Endodermal cell (in vitro differentiated cells): ENCODE data around the gene WDR47. TPM values are rescaled to one million over a fixed set of nuclear protein-coding genes. Genes with fewer than 3 reads are reported as not detected.

ENCODE experiments used
- DNase-seq: peaks from one replicate; pipeline ENCODE4 v3.0.0-alpha.2; 2017
- H3K27ac ChIP-seq: 2 replicates; pipeline ENCODE4 v1.5.1; 2013; ENCODE audit warnings: mild to moderate bottlenecking, low read depth, low read length, moderate library complexity
- H3K27me3 ChIP-seq: 2 replicates; pipeline ENCODE4 v1.6.1; 2013; ENCODE audit warnings: mild to moderate bottlenecking, low read length, moderate library complexity; ENCODE audit not compliant: insufficient read depth, control insufficient read depth, poor library complexity, severe bottlenecking
- H3K36me3 ChIP-seq: 2 replicates; pipeline ENCODE4 v1.7.0; 2013; ENCODE audit warnings: mild to moderate bottlenecking, low read length, moderate library complexity; ENCODE audit not compliant: control insufficient read depth, insufficient read depth
- H3K4me1 ChIP-seq: one replicate; pipeline ENCODE4 v1.7.0; 2013; ENCODE audit warnings: low read length; ENCODE audit not compliant: control insufficient read depth, insufficient read depth
- H3K4me3 ChIP-seq: 2 replicates; pipeline ENCODE4 v1.5.1; 2013; ENCODE audit warnings: mild to moderate bottlenecking, low read length, moderate library complexity
- H3K9ac ChIP-seq: 2 replicates; pipeline ENCODE4 v1.6.1; 2013; ENCODE audit warnings: mild to moderate bottlenecking, low read length, moderate library complexity; ENCODE audit not compliant: poor library complexity, severe bottlenecking; ENCODE audit errors: extremely low read depth
- H3K9me3 ChIP-seq: 2 replicates; pipeline ENCODE4 v1.6.1; 2013; ENCODE audit warnings: mild to moderate bottlenecking, low read length, moderate library complexity; ENCODE audit not compliant: control insufficient read depth
- H3K27ac Mint-ChIP-seq: 2 replicates; pipeline ENCODE4 v1.8.0; 2020; ENCODE audit warnings: mixed read lengths
- H3K27me3 Mint-ChIP-seq: 2 replicates; pipeline ENCODE4 v1.8.0; 2021; ENCODE audit warnings: mild to moderate bottlenecking, mixed read lengths; ENCODE audit not compliant: insufficient read depth
- H3K36me3 Mint-ChIP-seq: 2 replicates; pipeline ENCODE4 v1.8.0; 2020; ENCODE audit warnings: low read depth, mixed read lengths
- H3K4me1 Mint-ChIP-seq: 2 replicates; pipeline ENCODE4 v1.8.0; 2020; ENCODE audit warnings: mixed read lengths
- H3K4me3 Mint-ChIP-seq: 2 replicates; pipeline ENCODE4 v1.8.0; 2020; ENCODE audit warnings: mild to moderate bottlenecking, moderate library complexity, mixed read lengths
- H3K9me3 Mint-ChIP-seq: 2 replicates; pipeline ENCODE4 v1.8.0; 2020; ENCODE audit warnings: mild to moderate bottlenecking, mixed read lengths
- CTCF ChIP-seq: fragments of 200-600 bp; sonication (generic); conservative IDR thresholded peaks from 2 replicates; pipeline ENCODE4 v1.5.0; 2021; ENCODE audit warnings: antibody characterized with exemption, mild to moderate bottlenecking
- WGBS, 2 experiments: methylation state at CpG; one replicate each; pipeline versions ENCODE4 v1.1.5 to v1.1.7; 2013; ENCODE audit warnings: missing lambda C conversion rate in 2 of 2, mixed read lengths in 1 of 2; ENCODE audit not compliant: insufficient coverage in 1 of 2, insufficient read length in 1 of 2; 5-methylcytosine and 5-hydroxymethylcytosine counted together
- long read RNA-seq, 4 experiments: library from polyadenylated mRNA in 2 of 4; library from RNA in 1 of 4; library from capped mRNA in 1 of 4; stranded (forward) in 3 of 4; unstranded in 1 of 4; transcript quantifications; one replicate each; pipeline ENCODE4 v2.0.0, GENCODE V29; 2020 to 2021; ENCODE audit warnings: inconsistent platforms in 1 of 4
- polyA plus RNA-seq, 2 experiments: library from polyadenylated mRNA; stranded (reverse); fragments of 50-300 nt; gene quantifications; one replicate each; pipeline ENCODE4 v1.2.3, GENCODE V29; 2013
- total RNA-seq, 2 donors: library from RNA; stranded (reverse); fragmentation: NEBNext Ultra II Directional in 1 of 2; extraction: Animal tissue kit (Norgen Biotek cat#: 25700) in 1 of 2; gene quantifications; 2 replicates in 1 of 2; 3 replicates in 1 of 2; pipeline ENCODE4 v1.2.1, GENCODE V29; 2021

The WDR47 gene
- total RNA-seq, result 1 to 10 TPM; 7.5 to 9.2 TPM
- polyA plus RNA-seq (2013, experiment 1 of 2), result 13.4 TPM
- 13.4 TPM for polyA plus RNA-seq (2013, experiment 2 of 2)
- long read RNA-seq, experiment 1, partial matches to known transcripts, result 2 of 2 reads
- long read RNA-seq, experiment 1, other reads (novel, unspliced or antisense), result 0 of 2 reads
- long read RNA-seq, experiment 2, full-length matches to known transcripts, result 5 of 6 reads
- long read RNA-seq, experiment 2, partial matches to known transcripts, result 0 of 6 reads
- long read RNA-seq, experiment 2, other reads (novel, unspliced or antisense), result 1 of 6 reads
- long read RNA-seq, experiment 3, full-length matches to known transcripts, result 24 of 34 reads
- long read RNA-seq, experiment 3, partial matches to known transcripts, result 3 of 34 reads
- long read RNA-seq, experiment 3, other reads (novel, unspliced or antisense), result 7 of 34 reads
- long read RNA-seq, experiment 4, partial matches to known transcripts, result 2 of 2 reads
- long read RNA-seq, experiment 4, other reads (novel, unspliced or antisense), result 0 of 2 reads

- Mint-ChIP-seq H3K9me3 (no peaks in the 10 kb centered on the region), H3K36me3 (no peaks in the 10 kb centered on the region), H3K4me3 (peak within 1 kb of the TSS; percentile 79), H3K27me3 (no peaks in the 10 kb centered on the region), H3K27ac (peak within 1 kb of the TSS; percentile 58), H3K4me1 (peaks cover 1% of the 10 kb centered on the region)
- no peaks in the 10 kb centered on the region for H3K27me3 ChIP-seq
- DNase-seq, result peak; percentile 98
- no peaks in the 10 kb centered on the region for H3K9me3 ChIP-seq
- H3K36me3 ChIP-seq, result no peaks in the 10 kb centered on the region
- H3K4me1 ChIP-seq, result no peaks in the 10 kb centered on the region
- H3K27ac ChIP-seq, result peak within 1 kb of the TSS; percentile 78
- 0% methylated on average over 47 to 84 of the region's 90 CpGs for WGBS, 2 experiments
- no peak for TF ChIP-seq CTCF
- peak within 1 kb of the TSS; percentile 94 for H3K4me3 ChIP-seq
- peak within 1 kb of the TSS; percentile 57 for H3K9ac ChIP-seq
Measured at GRCh38 chr1:109041621-109042468, at the start of gene WDR47. TSS of gene WDR47 (minus strand) at chr1:109042102. CDS start at chr1:109023512, 18,590 bp downstream.

GRCh38 chr1:109091078-109091838 is 49.4 kb upstream of the WDR47 start:
- H3K9me3 Mint-ChIP-seq, result peaks cover 13% of the 10 kb centered on the region
- peak overlapping the region; percentile 34 for H3K27ac ChIP-seq
- H3K27me3 ChIP-seq, result no peaks in the 10 kb centered on the region
- peak; percentile 75 for DNase-seq
- H3K27me3 Mint-ChIP-seq, result no peaks in the 10 kb centered on the region
- H3K4me3 Mint-ChIP-seq, result peak overlapping the region; percentile 89
- peak overlapping the region; percentile 93 for H3K4me3 ChIP-seq
- H3K36me3 Mint-ChIP-seq, result peaks cover 23% of the 10 kb centered on the region
- H3K9ac ChIP-seq, result peak overlapping the region; percentile 76
- H3K4me1 Mint-ChIP-seq, result peaks cover 9% of the 10 kb centered on the region
- no peaks in the 10 kb centered on the region for H3K9me3 ChIP-seq
- H3K27ac Mint-ChIP-seq, result peak overlapping the region; percentile 95
- H3K4me1 ChIP-seq, result no peaks in the 10 kb centered on the region
- 8 to 9% methylated on average over 10 to 13 of the region's 13 CpGs for WGBS, 2 experiments
- H3K36me3 ChIP-seq, result peaks cover 21% of the 10 kb centered on the region
- no peak for TF ChIP-seq CTCF
